GM12878 (cell line): ENCODE measurements around the gene SAMD1. TPM values are rescaled to one million over a fixed set of nuclear protein-coding genes. Genes with fewer than 3 reads are reported as not detected.

Experiments used
- CREB1 ChIP-seq: IDR thresholded peaks from 2 replicates; pipeline ENCODE4 v1.6.1; 2012; ENCODE audit warnings: low read depth, mild to moderate bottlenecking, inconsistent platforms
- CUX1 ChIP-seq: IDR thresholded peaks from 2 replicates; pipeline ENCODE4 v1.6.1; 2012; ENCODE audit warnings: improper control_type of control experiment, low read depth, low read length; ENCODE audit not compliant: insufficient replicate concordance
- EED ChIP-seq: sonication (generic); IDR thresholded peaks from 2 replicates; pipeline ENCODE4 v1.6.1; 2016; ENCODE audit warnings: antibody characterized with exemption, low read depth
- EP300 ChIP-seq, 2 experiments: fragments of 150-350 bp in 1 of 2; IDR thresholded peaks; 2 replicates each; pipeline ENCODE4 v1.6.1; 2011 to 2012; ENCODE audit warnings: low read depth in 2 of 2, low read length in 2 of 2, borderline replicate concordance in 1 of 2, improper control_type of control experiment in 1 of 2, inconsistent platforms in 1 of 2; ENCODE audit not compliant: control insufficient read depth in 1 of 2
- ETV6 ChIP-seq, 2 experiments: fragments of 450-650 bp in 1 of 2; IDR thresholded peaks in 1 of 2; conservative IDR thresholded peaks in 1 of 2; 2 replicates each; pipeline ENCODE4 v1.6.1; 2014; ENCODE audit warnings: antibody characterized with exemption in 1 of 2, borderline replicate concordance in 1 of 2, low read depth in 1 of 2, mild to moderate bottlenecking in 1 of 2, moderate library complexity in 1 of 2
- HDAC6 ChIP-seq: fragments of 200-600 bp; sonication (generic); IDR thresholded peaks from one replicate; pipeline ENCODE4 v1.8.0; 2017; ENCODE audit warnings: antibody characterized with exemption; ENCODE audit not compliant: unreplicated experiment
- IRF4 ChIP-seq: IDR thresholded peaks from 2 replicates; pipeline ENCODE4 v1.6.1; 2011; ENCODE audit warnings: low read depth, low read length
- KAT2A ChIP-seq: conservative IDR thresholded peaks from 2 replicates; pipeline ENCODE4 v1.6.1; 2011; ENCODE audit warnings: low read depth, low read length; ENCODE audit not compliant: control insufficient read depth
- MTA2 ChIP-seq: fragments of 450-650 bp; IDR thresholded peaks from 2 replicates; pipeline ENCODE4 v1.6.1; 2016; ENCODE audit warnings: low read depth, mild to moderate bottlenecking, moderate library complexity
- MTA3 ChIP-seq: IDR thresholded peaks from 2 replicates; pipeline ENCODE4 v1.6.1; 2012; ENCODE audit warnings: low read length, inconsistent platforms, borderline replicate concordance
- MXI1 ChIP-seq: fragments of 150-350 bp; IDR thresholded peaks from 2 replicates; pipeline ENCODE4 v1.6.1; 2011; ENCODE audit warnings: low read depth, mild to moderate bottlenecking, inconsistent platforms, low read length, improper control_type of control experiment
- MYC ChIP-seq: IDR thresholded peaks from 2 replicates; pipeline ENCODE4 v1.6.1; 2011; ENCODE audit warnings: mild to moderate bottlenecking, low read length, moderate library complexity, inconsistent platforms; ENCODE audit not compliant: insufficient read depth, insufficient replicate concordance, insufficient read length, severe bottlenecking
- RAD21 ChIP-seq: IDR thresholded peaks from 2 replicates; pipeline ENCODE4 v1.6.1; 2011; ENCODE audit warnings: mild to moderate bottlenecking, low read depth, low read length, moderate library complexity; ENCODE audit not compliant: insufficient read depth
- SIN3A ChIP-seq: IDR thresholded peaks from 2 replicates; pipeline ENCODE4 v1.6.1; 2012; ENCODE audit warnings: low read depth, low read length, improper control_type of control experiment
- SKIL ChIP-seq: fragments of 450-650 bp; IDR thresholded peaks from 2 replicates; pipeline ENCODE4 v1.6.1; 2017; ENCODE audit warnings: mild to moderate bottlenecking, low read depth, inconsistent platforms; ENCODE audit not compliant: poor library complexity, severe bottlenecking
- SMAD5 ChIP-seq: IDR thresholded peaks from 2 replicates; pipeline ENCODE4 v1.6.1; 2016; ENCODE audit warnings: antibody characterized with exemption, low read depth
- SMC3 ChIP-seq: IDR thresholded peaks from 2 replicates; pipeline ENCODE4 v1.6.1; 2011; ENCODE audit warnings: low read length, improper control_type of control experiment, borderline replicate concordance
- SREBF1 ChIP-seq: IDR thresholded peaks from 2 replicates; pipeline ENCODE4 v1.6.1; 2012; ENCODE audit warnings: mild to moderate bottlenecking, low read length
- USF2 ChIP-seq: IDR thresholded peaks from 2 replicates; pipeline ENCODE4 v1.6.1; 2011; ENCODE audit warnings: low read depth, low read length, improper control_type of control experiment, borderline replicate concordance
- polyA plus RNA-seq, 11 experiments: library from polyadenylated mRNA; depleted of rRNA in 4 of 11; unstranded in 6 of 11; stranded (reverse) in 5 of 11; fragments of >200 nt; fragmentation: Nextera tagmentation in 4 of 11; fragmentation: Illumina TruSeq in 1 of 11; extraction: Ambion mirVana in 4 of 11; extraction: Trizol in 1 of 11; gene quantifications; 1 replicate in 1 of 11; 2 replicates in 10 of 11; pipeline versions ENCODE4 v1.2.1 to v1.2.3, GENCODE V29; 2011 to 2016; ENCODE audit warnings: inconsistent platforms in 2 of 11, missing spikeins in 2 of 11, low read depth in 1 of 11
- total RNA-seq, 4 experiments: library from RNA; depleted of rRNA in 3 of 4; stranded (reverse); fragments of >200 nt in 3 of 4; fragmentation: Illumina TruSeq in 1 of 4; extraction: Trizol in 1 of 4; gene quantifications; 2 replicates each; pipeline versions ENCODE4 v1.2.1 to v1.2.3, GENCODE V29; 2013 to 2021

The SAMD1 gene
- total and polyA plus RNA-seq, 10 of the 15 experiments (the other 5 are each of a cell fraction or from before 2014, with no cell fraction given) = 3.0 to 71.7 (median 19.3) TPM

- TF ChIP-seq SKIL (peak; percentile 53), ETV6 (conservative IDR thresholded peaks at IDR 0.05 in 1 of 2, IDR thresholded peaks at IDR 0.05 in 1 of 2; ENCODE audit: borderline replicate concordance in 1 of 2, low read depth in 1 of 2) (no peak; a peak in 1 of 4 replicates), SMAD5 (no peak), MTA3 (peak; percentile 50; the same call in 1 of the 2 replicates), CUX1 (no peak), EP300 (IDR thresholded peaks at IDR 0.05; ENCODE audit: borderline replicate concordance in 1 of 2, control insufficient read depth in 1 of 2, low read depth in 2 of 2, low read length in 2 of 2) (0 out of 4 replicates have a peak, but pooled peaks of 1 of the 2 experiments have one; percentile 21), KAT2A (no peak), SREBF1 (no peak), MXI1 (no peak), MTA2 (no peak; the same call in 1 of the 2 replicates), MYC (no peak), USF2 (no peak), HDAC6 (no peak), IRF4 (no peak), SIN3A (0 out of 2 replicates have a peak, but pooled peaks have one; percentile 47), EED (peak; percentile 54; the same call in 1 of the 2 replicates), SMC3 (0 out of 2 replicates have a peak, but pooled peaks have one; percentile 4), RAD21 (no peak), CREB1 (peak; percentile 43; the same call in 1 of the 2 replicates)
Measured at GRCh38 chr19:14091081-14091812, 696 bp upstream of the SAMD1 start (continued).
